Mesodermal cell (in vitro differentiated cells): Measurements from ENCODE around the gene FOXC2.

Experiments used
- H3K27ac ChIP-seq: 2 replicates; pipeline ENCODE4 v1.7.0; 2013; ENCODE audit warnings: mild to moderate bottlenecking, low read depth, low read length, moderate library complexity; ENCODE audit not compliant: severe bottlenecking
- H3K36me3 ChIP-seq: 2 replicates; pipeline ENCODE4 v1.7.1; 2013; ENCODE audit warnings: mild to moderate bottlenecking, low read length, moderate library complexity; ENCODE audit not compliant: control insufficient read depth, insufficient read depth
- H3K4me1 ChIP-seq: one replicate; pipeline ENCODE4 v1.7.1; 2013; ENCODE audit warnings: mild to moderate bottlenecking, low read length; ENCODE audit not compliant: insufficient read depth, control insufficient read depth, poor library complexity, severe bottlenecking
- H3K4me3 ChIP-seq: 2 replicates; pipeline ENCODE4 v1.7.0; 2013; ENCODE audit warnings: low read length, control low read depth, mild to moderate bottlenecking; ENCODE audit not compliant: insufficient read depth, poor library complexity, severe bottlenecking; ENCODE audit errors: extremely low read depth
- H3K9me3 ChIP-seq: 2 replicates; pipeline ENCODE4 v1.7.1; 2013; ENCODE audit warnings: mild to moderate bottlenecking, low read length, moderate library complexity; ENCODE audit not compliant: control insufficient read depth
- WGBS, 2 experiments: methylation state at CpG; one replicate each; pipeline ENCODE4 v1.1.5; 2013; ENCODE audit warnings: missing lambda C conversion rate in 2 of 2; ENCODE audit not compliant: insufficient coverage in 2 of 2; 5-methylcytosine and 5-hydroxymethylcytosine counted together

FOXC2 gene

DNA sequence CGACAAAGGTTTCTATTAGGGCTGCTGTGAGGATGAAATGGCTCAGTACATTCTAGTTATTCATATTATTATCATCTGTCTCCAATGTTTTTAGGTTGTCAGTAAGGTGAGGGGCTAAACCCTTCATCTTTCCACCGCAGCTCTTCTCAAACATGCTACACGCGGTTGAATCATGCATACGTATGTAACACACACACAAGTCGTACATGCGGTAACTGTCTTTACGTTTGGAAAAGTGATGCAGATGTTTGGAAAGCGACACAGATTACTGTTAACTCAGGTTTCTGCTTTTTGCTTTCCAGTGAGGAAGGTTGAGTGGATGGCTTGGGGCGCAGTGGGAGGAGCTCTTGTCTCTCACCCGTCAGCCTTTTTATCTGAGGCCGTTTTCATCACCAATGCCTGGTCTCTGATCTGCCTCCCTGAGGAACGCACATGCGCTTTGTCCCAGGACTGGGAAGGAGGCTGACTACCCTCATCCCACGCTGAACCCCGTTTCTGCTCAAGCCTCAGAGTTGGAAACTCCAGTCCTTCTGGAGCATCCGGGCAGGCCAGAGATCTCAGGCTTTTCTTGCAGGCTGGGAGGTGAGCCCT, 8.6 kb downstream of the FOXC2 start:
- peaks cover 59% of the 10 kb centered on the region for H3K4me1 ChIP-seq
- no peak overlapping the region for H3K4me3 ChIP-seq
- peak overlapping the region; percentile 29 for H3K27ac ChIP-seq

DNA sequence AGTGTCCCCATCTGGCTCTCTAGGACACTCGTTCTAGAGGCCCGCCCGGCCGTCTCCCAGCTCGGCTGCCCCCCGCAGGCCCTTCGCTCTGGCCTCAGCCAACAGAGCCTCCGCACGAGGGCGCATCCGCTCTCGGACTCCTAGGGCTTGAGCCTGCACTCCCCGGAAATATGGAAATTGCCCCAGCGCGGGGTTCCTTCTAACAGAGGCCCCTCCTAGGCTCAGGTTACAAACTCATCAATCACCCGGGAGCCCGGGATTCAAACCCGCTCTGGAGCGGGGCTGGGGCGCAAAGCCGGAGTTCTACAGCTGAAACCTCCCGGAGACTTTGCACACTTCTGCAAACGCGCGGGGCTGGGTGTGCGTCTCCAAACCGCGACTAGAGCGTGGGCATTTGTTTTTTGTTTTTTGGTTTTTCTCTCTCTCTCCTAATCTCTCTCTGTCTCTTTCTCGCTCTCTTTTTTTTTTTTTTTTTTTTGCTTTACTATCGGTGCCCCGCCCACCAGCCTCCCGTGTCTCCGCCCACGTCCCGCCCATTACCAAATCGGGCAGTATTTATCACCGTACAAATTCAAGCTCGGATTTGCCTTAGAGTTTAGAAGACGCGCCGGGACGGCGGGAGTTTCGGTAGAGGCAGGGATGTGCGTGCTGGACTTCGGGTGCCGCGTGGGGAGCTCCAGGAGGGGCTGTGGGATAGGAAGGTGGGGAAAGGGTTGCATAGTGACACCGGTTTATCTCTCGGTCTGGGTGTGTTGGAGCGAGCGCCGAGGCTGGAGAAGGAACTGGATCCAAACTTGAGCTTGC, 9.3 kb downstream of the FOXC2 start:
- Histone ChIP-seq H3K4me1 (peaks cover 61% of the 10 kb centered on the region), H3K9me3 (no peaks in the 10 kb centered on the region), H3K4me3 (peak overlapping the region; percentile 58), H3K36me3 (peaks cover 17% of the 10 kb centered on the region), H3K27ac (peak overlapping the region; percentile 33)
- 1% methylated on average over 37 to 38 of the region's 54 CpGs for WGBS, 2 experiments

More for the DNA sequence above, 8.6 kb downstream of the FOXC2 start:
- WGBS, 2 experiments = 59 to 69% methylated on average over 10 to 15 of the region's 17 CpGs
- peaks cover 23% of the 10 kb centered on the region for H3K36me3 ChIP-seq
- H3K9me3 ChIP-seq = no peaks in the 10 kb centered on the region

DNA sequence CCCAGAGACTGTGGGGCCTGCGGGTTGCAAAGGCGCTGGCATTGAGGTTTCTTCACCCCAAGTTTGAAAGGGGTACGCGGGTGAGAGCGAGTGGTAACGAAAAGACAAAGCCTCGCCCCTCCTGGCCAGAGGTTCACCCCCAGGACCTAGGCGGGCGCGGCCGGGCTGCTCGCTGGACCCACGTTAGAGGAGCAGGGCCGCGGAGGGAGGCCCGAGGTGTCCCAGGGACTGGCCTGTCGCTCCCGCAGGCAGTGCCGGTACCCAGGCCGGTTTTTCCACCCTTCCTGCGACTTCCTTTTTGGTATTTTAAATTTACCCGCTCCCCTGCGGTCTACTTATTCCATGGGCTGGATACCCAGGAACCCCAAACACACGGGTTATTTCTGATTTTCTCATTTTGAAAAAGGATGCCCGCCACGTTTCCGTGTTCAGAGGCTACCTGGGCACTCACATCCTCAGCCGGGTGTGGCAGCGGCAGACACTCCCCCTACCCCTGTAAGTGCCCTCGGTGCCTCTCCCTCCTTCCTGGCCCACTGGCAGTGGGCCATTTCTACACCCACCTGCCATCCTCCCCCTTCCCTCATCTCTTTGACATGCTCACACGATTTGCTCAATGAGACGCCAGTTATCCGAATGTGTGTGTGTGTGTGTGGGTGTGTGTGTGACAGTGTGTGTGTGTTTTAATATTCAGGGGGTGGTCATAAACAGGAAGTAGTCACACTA, 10.1 kb downstream of the FOXC2 start:
- H3K4me1 ChIP-seq = peaks cover 59% of the 10 kb centered on the region
- peak overlapping the region; percentile 58 for H3K4me3 ChIP-seq
- no peaks in the 10 kb centered on the region for H3K9me3 ChIP-seq
- H3K27ac ChIP-seq = no peak overlapping the region
- H3K36me3 ChIP-seq = peaks cover 9% of the 10 kb centered on the region
- WGBS, 2 experiments = 3 to 4% methylated on average over 27 to 28 of the region's 33 CpGs

DNA sequence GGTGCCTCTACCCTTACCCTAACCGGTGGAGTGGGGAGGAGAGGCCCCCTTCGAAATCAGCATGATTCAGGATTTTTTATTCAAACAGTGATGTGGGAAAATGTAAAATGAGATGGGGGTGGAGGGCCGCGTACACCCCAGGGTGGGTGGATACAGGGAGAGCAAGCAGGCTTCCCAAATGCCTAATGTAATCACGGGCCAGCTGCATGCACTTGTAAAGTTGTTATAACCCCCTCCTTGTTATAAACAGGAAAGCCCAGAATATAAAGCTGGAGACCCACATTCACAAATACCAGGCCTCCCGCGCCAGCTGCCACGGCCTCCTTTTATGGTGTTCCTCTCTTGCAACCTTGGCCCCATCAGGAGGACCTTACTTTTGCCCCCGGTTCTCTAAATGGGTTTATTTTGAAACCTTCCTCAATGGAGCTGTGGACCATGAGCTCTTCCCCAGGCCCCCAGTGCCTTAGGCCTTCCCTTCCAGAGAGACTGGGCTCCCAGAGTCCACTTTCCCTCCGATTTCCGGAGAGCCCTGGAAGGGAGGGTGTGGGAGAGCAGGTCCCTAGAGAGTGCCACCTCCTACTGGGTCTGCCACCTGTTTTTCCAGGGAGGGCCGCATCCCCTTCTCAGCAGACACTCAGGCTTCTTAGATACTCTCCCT, 10.8 kb downstream of the FOXC2 start:
- Histone ChIP-seq H3K4me3 (peak overlapping the region; percentile 58), H3K4me1 (peaks cover 59% of the 10 kb centered on the region), H3K36me3 (peaks cover 3% of the 10 kb centered on the region), H3K27ac (peak overlapping the region; percentile 41), H3K9me3 (no peaks in the 10 kb centered on the region)
- WGBS, 2 experiments = 21 to 34% methylated on average over 7 of the region's 12 CpGs

DNA sequence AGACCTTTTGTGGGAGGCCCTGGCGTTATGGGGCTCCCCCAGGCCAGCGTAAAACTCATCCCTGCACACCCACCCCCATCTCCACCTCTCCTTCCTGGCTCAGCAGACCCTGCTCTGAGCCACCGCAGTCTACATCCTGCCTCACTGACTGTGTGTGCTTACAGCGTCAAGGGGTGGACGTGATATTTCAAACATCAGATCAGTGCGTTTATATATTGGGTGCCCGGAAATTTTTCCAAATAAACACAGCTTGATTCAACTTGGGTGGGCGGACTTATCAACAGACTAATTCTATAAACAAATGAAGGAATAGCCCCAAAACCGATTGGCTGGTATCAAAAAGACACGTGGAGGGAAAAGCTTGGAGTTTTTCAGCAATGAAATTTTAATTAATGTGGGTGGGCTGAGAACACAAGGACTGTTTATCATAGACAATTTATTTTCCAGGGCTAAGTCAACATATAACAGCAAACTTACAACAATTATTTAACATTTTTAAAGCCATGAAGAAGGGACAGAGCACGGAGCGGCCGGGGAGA, 11.5 kb downstream of the FOXC2 start, which contains the start of gene FOXL1:
TSS of gene FOXL1 (plus strand) at position 489 of the 539 bp plus-strand sequence. CDS start 175 bp downstream, outside the sequence.
- no peaks in the 10 kb centered on the region for H3K9me3 ChIP-seq
- H3K4me1 ChIP-seq = peaks cover 52% of the 10 kb centered on the region
- H3K4me3 ChIP-seq = peak within 1 kb of the TSS; percentile 58
- H3K27ac ChIP-seq = peak within 1 kb of the TSS; percentile 41
- 10 to 12% methylated on average over 5 to 7 of the region's 13 CpGs for WGBS, 2 experiments
- no peaks in the 10 kb centered on the region for H3K36me3 ChIP-seq

DNA sequence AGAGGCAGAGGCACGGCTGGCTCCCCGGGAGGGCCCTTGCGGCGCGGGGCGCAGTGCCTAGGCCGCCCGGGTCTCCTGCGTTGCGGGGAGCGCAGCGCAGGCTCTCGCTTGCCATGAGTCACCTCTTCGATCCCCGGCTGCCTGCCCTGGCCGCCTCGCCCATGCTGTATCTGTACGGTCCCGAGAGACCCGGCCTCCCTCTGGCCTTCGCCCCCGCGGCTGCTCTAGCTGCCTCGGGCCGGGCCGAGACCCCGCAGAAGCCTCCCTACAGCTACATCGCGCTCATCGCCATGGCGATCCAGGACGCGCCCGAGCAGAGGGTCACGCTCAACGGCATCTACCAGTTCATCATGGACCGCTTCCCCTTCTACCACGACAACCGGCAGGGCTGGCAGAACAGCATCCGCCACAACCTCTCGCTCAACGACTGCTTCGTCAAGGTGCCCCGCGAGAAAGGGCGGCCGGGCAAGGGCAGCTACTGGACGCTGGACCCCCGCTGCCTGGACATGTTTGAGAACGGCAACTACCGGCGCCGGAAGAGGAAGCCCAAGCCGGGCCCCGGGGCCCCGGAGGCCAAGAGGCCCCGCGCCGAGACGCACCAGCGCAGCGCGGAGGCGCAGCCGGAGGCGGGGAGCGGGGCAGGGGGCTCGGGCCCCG, 12.1 kb downstream of the FOXC2 start:
- Histone ChIP-seq H3K4me3 (peak overlapping the region; percentile 58), H3K9me3 (no peaks in the 10 kb centered on the region), H3K36me3 (no peaks in the 10 kb centered on the region), H3K27ac (no peak overlapping the region), H3K4me1 (peaks cover 46% of the 10 kb centered on the region)
- 1 to 2% methylated on average over 63 to 64 of the region's 69 CpGs for WGBS, 2 experiments

DNA sequence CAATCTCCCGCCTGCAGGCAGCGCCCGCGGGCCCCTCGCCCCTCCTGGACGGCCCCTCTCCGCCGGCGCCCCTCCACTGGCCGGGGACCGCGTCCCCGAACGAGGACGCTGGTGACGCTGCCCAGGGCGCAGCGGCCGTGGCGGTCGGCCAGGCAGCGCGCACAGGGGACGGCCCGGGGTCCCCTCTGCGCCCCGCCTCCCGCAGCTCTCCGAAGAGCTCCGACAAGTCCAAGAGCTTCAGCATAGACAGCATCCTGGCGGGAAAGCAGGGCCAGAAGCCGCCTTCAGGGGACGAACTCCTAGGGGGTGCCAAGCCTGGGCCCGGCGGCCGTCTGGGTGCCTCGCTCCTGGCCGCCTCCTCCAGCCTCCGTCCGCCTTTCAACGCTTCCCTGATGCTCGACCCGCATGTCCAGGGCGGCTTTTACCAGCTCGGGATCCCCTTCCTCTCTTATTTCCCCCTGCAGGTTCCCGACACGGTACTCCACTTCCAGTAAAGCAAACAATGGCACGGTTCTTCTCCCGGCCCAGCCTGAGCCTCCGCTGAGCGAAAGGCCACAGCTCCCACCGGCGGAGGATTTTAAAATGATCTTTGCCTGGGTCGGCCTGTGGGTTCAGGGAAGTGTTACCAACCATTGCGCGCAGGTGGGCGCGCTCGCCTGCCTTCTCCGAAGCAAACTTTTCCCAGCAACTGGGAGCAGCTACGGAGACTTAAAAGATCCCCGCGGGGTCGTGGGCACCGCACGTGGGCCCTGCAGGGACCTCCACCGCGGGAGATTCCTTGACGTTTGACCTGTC, 12.8 kb downstream of the FOXC2 start:
- Histone ChIP-seq H3K27ac (no peak overlapping the region), H3K9me3 (no peaks in the 10 kb centered on the region), H3K4me1 (peaks cover 46% of the 10 kb centered on the region), H3K36me3 (no peaks in the 10 kb centered on the region), H3K4me3 (peak overlapping the region; percentile 58)
- 11 to 13% methylated on average over 58 to 59 of the region's 69 CpGs for WGBS, 2 experiments

DNA sequence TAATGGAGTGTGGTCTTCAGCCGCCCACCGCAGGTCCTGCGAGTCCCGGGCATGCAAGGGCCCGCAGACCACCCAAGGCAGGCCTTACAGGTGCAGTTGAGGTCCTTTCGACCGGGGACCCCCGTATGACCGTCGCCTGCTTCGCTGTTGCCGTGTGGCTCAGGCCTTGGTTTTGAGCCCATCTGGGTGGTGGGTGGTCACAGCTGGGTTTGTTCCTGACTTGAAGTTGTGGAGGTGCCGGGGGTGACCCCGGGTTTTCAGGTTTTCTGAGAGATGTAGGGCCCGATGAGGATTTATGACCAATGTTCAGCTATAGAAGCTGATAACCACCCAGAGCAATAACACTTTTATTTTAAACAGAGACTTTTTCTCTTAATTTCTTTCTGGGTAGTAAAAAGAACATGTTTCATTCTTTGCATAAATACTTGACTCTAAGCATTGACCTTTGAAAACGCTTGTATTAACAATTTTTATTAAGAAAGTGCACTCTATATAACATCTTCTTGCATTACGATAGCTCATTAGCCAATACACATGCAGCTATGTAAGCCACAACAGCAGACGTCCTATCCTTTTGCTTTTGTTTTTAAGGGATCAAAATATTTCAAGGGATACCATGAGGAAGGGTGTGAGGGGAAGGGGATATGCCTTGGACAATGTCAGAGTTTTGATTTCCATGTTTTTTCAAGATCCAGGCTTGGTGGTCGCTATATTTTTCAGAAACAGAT, 13.6 kb downstream of the FOXC2 start:
- H3K27ac ChIP-seq = no peak overlapping the region
- no peaks in the 10 kb centered on the region for H3K36me3 ChIP-seq
- WGBS, 2 experiments = 81 to 82% methylated on average over 12 to 14 of the region's 19 CpGs
- H3K4me3 ChIP-seq = no peak overlapping the region
- H3K4me1 ChIP-seq = peaks cover 45% of the 10 kb centered on the region
- no peaks in the 10 kb centered on the region for H3K9me3 ChIP-seq

DNA sequence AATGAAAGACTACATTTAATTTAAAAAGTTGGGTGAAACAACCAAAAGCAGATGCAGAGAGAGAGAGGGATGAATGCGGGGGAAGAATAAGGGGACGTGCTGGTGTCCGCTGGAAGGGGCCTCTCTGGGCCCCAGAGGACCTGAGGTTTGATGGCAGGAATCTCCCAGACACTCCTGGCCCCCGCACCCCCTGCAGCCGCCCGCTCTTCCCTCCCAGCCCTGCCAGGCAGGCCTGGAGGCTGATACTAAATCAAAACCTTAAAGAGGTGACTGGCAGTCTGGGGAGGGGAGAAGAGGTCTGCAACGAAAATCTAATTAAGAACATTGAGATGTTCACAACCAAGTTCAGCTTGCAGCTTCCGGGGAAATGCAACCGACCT, 14.2 kb downstream of the FOXC2 start:
- Histone ChIP-seq H3K36me3 (no peaks in the 10 kb centered on the region), H3K27ac (no peak overlapping the region), H3K4me3 (no peak overlapping the region), H3K9me3 (no peaks in the 10 kb centered on the region), H3K4me1 (peaks cover 41% of the 10 kb centered on the region)
- 86 to 96% methylated on average over 5 to 7 of the region's 9 CpGs for WGBS, 2 experiments
